Measurements from ENCODE around the gene NFATC2. TPM values are rescaled to one million over a fixed set of nuclear protein-coding genes. Genes with fewer than 3 reads are reported as not detected.

The NFATC2 gene
- total RNA-seq, 1 donor: 0.36 TPM

- Histone ChIP-seq H3K4me3 (ENCODE audit: insufficient read depth, low read length) (no peak overlapping the region), H4K20me1 (ENCODE audit: insufficient read depth, low read length) (no peaks in the 10 kb centered on the region), H3K27ac (ENCODE audit: low read depth, low read length) (no peak overlapping the region), H3K36me3 (ENCODE audit: insufficient read depth, low read length) (no peaks in the 10 kb centered on the region), H3K4me1 (ENCODE audit: insufficient read depth, low read length) (no peaks in the 10 kb centered on the region), H3K27me3 (ENCODE audit: insufficient read depth, low read length) (peaks cover 2% of the 10 kb centered on the region), H3K4me2 (ENCODE audit: insufficient read depth, low read length) (no peak overlapping the region), H3K79me2 (ENCODE audit: insufficient read depth, low read length) (no peaks in the 10 kb centered on the region), H2AFZ (ENCODE audit: low read length) (no peak overlapping the region), H3K9me3 (ENCODE audit: low read depth, low read length) (no peaks in the 10 kb centered on the region)
- TF ChIP-seq CTCF (IDR thresholded peaks at IDR 0.05; ENCODE audit: extremely low read depth, low read depth, low read length): no peak
- no peak for DNase-seq (ENCODE audit: insufficient read length, low spot score, missing footprints)
Measured at GRCh38 chr20:51508780-51509179, 33.7 kb downstream of the NFATC2 start.

DNA sequence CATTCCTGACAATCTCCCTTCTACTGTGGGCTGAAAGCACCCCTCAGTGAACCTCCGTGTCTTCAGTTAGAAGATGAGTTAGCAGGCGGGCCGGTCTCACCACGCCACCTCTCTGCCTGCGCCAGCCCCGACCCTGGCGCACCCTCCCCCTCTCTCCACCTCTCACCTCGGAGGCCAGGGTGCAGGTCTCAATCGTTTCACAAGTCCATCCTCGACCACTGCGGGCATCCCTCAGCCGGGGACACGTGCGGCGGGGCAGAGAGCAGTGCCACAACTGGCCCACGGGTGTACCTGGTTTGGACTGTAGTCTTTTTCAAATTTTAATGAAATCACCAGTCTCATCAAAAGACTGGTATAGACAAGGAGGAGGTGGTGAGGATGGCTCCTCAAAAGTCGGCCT, 34.4 kb downstream of the NFATC2 start:
- no peak overlapping the region for H3K4me3 ChIP-seq (ENCODE audit: insufficient read depth, low read length)
- H3K4me2 ChIP-seq (ENCODE audit: insufficient read depth, low read length): no peak overlapping the region
- H3K4me1 ChIP-seq (ENCODE audit: insufficient read depth, low read length): no peaks in the 10 kb centered on the region
- H3K27ac ChIP-seq (ENCODE audit: low read depth, low read length): no peak overlapping the region
- DNase-seq (ENCODE audit: insufficient read length, low spot score, missing footprints): no peak
- no peaks in the 10 kb centered on the region for H3K79me2 ChIP-seq (ENCODE audit: insufficient read depth, low read length)
- H3K36me3 ChIP-seq (ENCODE audit: insufficient read depth, low read length): no peaks in the 10 kb centered on the region
- H4K20me1 ChIP-seq (ENCODE audit: insufficient read depth, low read length): no peaks in the 10 kb centered on the region
- H3K9me3 ChIP-seq (ENCODE audit: low read depth, low read length): no peaks in the 10 kb centered on the region
- H2AFZ ChIP-seq (ENCODE audit: low read length): no peak overlapping the region
- TF ChIP-seq CTCF (IDR thresholded peaks at IDR 0.05; ENCODE audit: extremely low read depth, low read depth, low read length): no peak
- H3K27me3 ChIP-seq (ENCODE audit: insufficient read depth, low read length): peaks cover 2% of the 10 kb centered on the region

GRCh38 chr20:51507216-51508036, 35.1 kb downstream of the NFATC2 start:
- H3K4me2 ChIP-seq (ENCODE audit: insufficient read depth, low read length): no peak overlapping the region
- no peak for TF ChIP-seq CTCF (IDR thresholded peaks at IDR 0.05; ENCODE audit: extremely low read depth, low read depth, low read length)
- H3K27ac ChIP-seq (ENCODE audit: low read depth, low read length): no peak overlapping the region
- H3K36me3 ChIP-seq (ENCODE audit: insufficient read depth, low read length): no peaks in the 10 kb centered on the region
- H2AFZ ChIP-seq (ENCODE audit: low read length): no peak overlapping the region
- H3K4me1 ChIP-seq (ENCODE audit: insufficient read depth, low read length): no peaks in the 10 kb centered on the region
- H3K9me3 ChIP-seq (ENCODE audit: low read depth, low read length): no peaks in the 10 kb centered on the region
- DNase-seq (ENCODE audit: insufficient read length, low spot score, missing footprints): peak; percentile 80
- H3K27me3 ChIP-seq (ENCODE audit: insufficient read depth, low read length): peaks cover 2% of the 10 kb centered on the region
- no peaks in the 10 kb centered on the region for H4K20me1 ChIP-seq (ENCODE audit: insufficient read depth, low read length)
- no peaks in the 10 kb centered on the region for H3K79me2 ChIP-seq (ENCODE audit: insufficient read depth, low read length)
- H3K4me3 ChIP-seq (ENCODE audit: insufficient read depth, low read length): no peak overlapping the region

DNA sequence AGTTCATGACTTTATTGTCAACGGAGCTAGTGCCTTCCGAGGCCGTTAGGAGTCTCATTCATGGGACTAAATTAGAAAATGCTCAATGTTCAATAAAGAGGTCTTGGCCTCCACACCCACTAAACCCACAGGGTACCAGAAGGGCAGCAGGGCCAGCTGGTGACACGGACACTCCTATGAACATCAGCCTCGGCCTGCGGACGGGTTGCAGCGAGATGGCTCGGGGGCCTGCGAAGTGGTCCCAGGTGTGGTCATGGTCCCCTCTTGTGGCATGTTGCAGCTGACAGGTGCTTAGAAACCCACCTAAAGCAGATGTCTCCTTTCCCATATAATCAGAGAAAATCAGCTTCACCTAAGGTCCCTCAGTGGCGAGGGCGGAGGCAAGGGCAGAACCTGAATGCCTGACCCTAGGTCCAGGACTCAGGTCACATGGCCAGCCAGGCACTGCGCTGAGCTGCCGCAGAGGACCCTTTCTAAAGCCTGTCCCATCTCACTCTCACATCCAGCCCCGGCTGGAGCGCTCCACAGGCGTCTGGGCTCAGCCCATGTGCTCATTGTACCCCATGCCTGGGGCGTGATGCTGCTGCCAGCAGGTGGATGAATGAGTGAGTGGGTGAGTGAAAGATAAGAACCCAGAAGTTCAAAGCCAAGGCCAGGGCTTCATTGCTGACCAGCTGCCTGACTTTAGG, 35.8 kb downstream of the NFATC2 start:
- H3K27ac ChIP-seq (ENCODE audit: low read depth, low read length): no peak overlapping the region
- no peak overlapping the region for H3K4me3 ChIP-seq (ENCODE audit: insufficient read depth, low read length)
- no peaks in the 10 kb centered on the region for H3K9me3 ChIP-seq (ENCODE audit: low read depth, low read length)
- no peak for DNase-seq (ENCODE audit: insufficient read length, low spot score, missing footprints)
- no peak overlapping the region for H3K4me2 ChIP-seq (ENCODE audit: insufficient read depth, low read length)
- H3K27me3 ChIP-seq (ENCODE audit: insufficient read depth, low read length): peaks cover 2% of the 10 kb centered on the region
- no peaks in the 10 kb centered on the region for H3K4me1 ChIP-seq (ENCODE audit: insufficient read depth, low read length)
- H3K36me3 ChIP-seq (ENCODE audit: insufficient read depth, low read length): no peaks in the 10 kb centered on the region
- no peaks in the 10 kb centered on the region for H4K20me1 ChIP-seq (ENCODE audit: insufficient read depth, low read length)
- no peak for TF ChIP-seq CTCF (IDR thresholded peaks at IDR 0.05; ENCODE audit: extremely low read depth, low read depth, low read length)
- no peaks in the 10 kb centered on the region for H3K79me2 ChIP-seq (ENCODE audit: insufficient read depth, low read length)
- H2AFZ ChIP-seq (ENCODE audit: low read length): no peak overlapping the region
